ENCODE measurements around the gene LIN7A.

The LIN7A gene

GRCh38 chr12:80814453-80814852, 123.3 kb downstream of the LIN7A start:
- Histone ChIP-seq H3K36me3 (peaks cover 13% of the 10 kb centered on the region), H3K27ac (no peak overlapping the region), H3K27me3 (ENCODE audit: insufficient read depth, low read depth, severe bottlenecking) (no peaks in the 10 kb centered on the region), H3K4me3 (ENCODE audit: low read depth, low read length) (no peak overlapping the region), H3K9me3 (ENCODE audit: severe bottlenecking) (no peaks in the 10 kb centered on the region)
- no peak for TF ChIP-seq CTCF (IDR thresholded peaks at IDR 0.05; ENCODE audit: low read depth, low read length)
- no peak for DNase-seq

DNA sequence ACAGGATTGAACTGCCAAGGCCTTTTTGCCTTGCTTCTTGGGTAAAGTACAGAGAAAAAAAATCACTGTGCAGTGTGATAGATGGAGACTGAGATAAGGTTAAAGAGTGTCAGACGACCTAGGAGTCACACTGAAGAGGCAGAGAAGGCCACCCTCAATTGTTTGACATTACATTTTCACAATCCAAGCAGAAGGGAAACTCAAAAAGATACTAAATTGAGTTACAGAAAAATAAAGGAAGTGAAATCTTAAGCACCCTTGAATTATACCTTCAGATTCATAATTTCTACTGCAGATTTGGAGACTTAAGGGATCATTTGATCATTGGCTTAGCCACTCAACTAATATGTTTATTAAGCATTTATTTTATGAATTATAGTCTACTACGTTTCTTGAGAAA, 123.9 kb downstream of the LIN7A start:
- H3K4me3 ChIP-seq (ENCODE audit: low read depth, low read length) = no peak overlapping the region
- no peak for TF ChIP-seq CTCF (IDR thresholded peaks at IDR 0.05; ENCODE audit: low read depth, low read length)
- no peak overlapping the region for H3K27ac ChIP-seq
- no peak for DNase-seq
- no peaks in the 10 kb centered on the region for H3K27me3 ChIP-seq (ENCODE audit: insufficient read depth, low read depth, severe bottlenecking)
- H3K9me3 ChIP-seq (ENCODE audit: severe bottlenecking) = no peaks in the 10 kb centered on the region
- H3K36me3 ChIP-seq = peaks cover 13% of the 10 kb centered on the region

DNA sequence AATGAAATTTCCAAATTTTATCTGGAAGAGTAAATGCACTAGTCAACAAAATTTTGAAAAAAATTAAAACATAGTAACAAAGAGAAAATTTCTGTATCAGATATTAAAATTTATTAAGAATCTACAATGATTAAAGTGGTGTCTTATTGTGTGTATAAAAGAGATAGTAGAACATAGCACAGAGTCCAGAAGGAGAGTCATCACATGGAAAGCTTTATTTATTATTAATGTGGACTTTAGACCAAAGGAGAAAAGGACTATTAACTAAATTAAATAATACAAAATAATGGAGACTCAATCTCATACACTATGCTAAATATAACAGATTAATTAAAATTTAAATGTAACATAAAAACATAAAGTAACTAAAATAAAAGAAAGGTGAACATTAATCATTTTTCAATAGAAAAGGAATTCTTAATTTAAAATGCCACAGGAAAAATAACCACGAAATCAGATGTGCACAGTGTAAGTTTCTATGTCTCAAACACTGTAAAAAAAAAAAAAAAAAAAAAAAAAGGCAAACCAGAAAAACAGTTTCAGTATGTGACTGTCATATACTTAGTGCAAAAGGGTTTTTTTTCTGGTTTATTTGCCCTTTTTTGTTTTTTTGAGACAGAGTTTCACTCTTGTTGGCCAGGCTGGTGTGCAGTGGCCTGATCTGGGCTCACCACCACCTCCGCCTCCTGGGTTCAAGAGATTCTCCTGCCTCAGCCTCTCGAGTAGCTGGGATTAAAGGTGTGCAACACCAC, 125.6 kb downstream of the LIN7A start:
- Histone ChIP-seq H3K36me3 (peaks cover 13% of the 10 kb centered on the region), H3K9me3 (ENCODE audit: severe bottlenecking) (no peaks in the 10 kb centered on the region), H3K27me3 (ENCODE audit: insufficient read depth, low read depth, severe bottlenecking) (no peaks in the 10 kb centered on the region), H3K27ac (no peak overlapping the region), H3K4me3 (ENCODE audit: low read depth, low read length) (no peak overlapping the region)
- DNase-seq = no peak
- no peak for TF ChIP-seq CTCF (IDR thresholded peaks at IDR 0.05; ENCODE audit: low read depth, low read length)

GRCh38 chr12:80810874-80811273, 126.9 kb downstream of the LIN7A start:
- no peak for DNase-seq
- Histone ChIP-seq H3K27me3 (ENCODE audit: insufficient read depth, low read depth, severe bottlenecking) (no peaks in the 10 kb centered on the region), H3K36me3 (peaks cover 13% of the 10 kb centered on the region), H3K27ac (no peak overlapping the region), H3K4me3 (ENCODE audit: low read depth, low read length) (no peak overlapping the region), H3K9me3 (ENCODE audit: severe bottlenecking) (no peaks in the 10 kb centered on the region)
- TF ChIP-seq CTCF (IDR thresholded peaks at IDR 0.05; ENCODE audit: low read depth, low read length) = no peak

DNA sequence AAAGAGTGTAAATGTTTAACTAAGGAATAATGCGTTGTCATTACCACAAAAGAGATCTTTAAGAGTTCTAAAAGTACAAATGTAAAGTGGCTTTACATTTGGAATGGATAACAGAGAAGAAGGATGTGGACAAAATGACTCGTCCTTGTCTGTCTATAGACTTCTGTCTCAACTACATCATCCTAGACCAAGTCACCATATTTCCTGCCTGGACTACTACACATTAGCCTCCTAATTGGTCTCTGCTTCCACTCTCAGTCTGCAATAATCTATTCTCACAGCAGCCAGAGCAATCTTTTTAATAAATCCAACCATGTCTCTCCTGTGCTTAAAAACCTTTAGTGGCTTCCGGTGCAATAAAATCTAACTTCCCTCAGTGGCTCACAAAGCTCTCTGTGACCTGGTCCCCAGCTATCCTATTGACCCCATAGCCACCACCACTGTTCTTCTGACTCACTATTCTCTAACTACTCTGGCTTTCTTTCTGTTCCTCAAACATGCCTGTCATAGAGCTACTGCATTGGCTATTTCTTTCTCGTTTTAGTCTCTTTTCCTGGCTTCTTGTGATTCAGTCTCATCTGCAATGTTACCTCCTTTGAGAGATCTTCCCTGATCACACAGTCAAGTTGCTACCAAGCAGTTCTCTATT, 130.0 kb downstream of the LIN7A start:
- TF ChIP-seq CTCF (IDR thresholded peaks at IDR 0.05; ENCODE audit: low read depth, low read length) = no peak
- Histone ChIP-seq H3K9me3 (ENCODE audit: severe bottlenecking) (no peaks in the 10 kb centered on the region), H3K27ac (no peak overlapping the region), H3K36me3 (peaks cover 13% of the 10 kb centered on the region), H3K27me3 (ENCODE audit: insufficient read depth, low read depth, severe bottlenecking) (no peaks in the 10 kb centered on the region), H3K4me3 (ENCODE audit: low read depth, low read length) (no peak overlapping the region)
- DNase-seq = no peak
